Endothelial cell of umbilical vein (primary cell): ENCODE data around the gene PAXX. TPM values are rescaled to one million over a fixed set of nuclear protein-coding genes. Genes with fewer than 3 reads are reported as not detected.

Experiments used
- BruUV-seq: library from RNA; stranded (reverse); fragments of 400-500 nt; replicated peaks from 2 replicates; lab custom pipeline; 2021; lab: Mats Ljungman, UMichigan
- CTCF ChIA-PET: fragments of 300-600, 350-600 bp; sonication (Branson Sonifier 250); formaldehyde crosslinking; loops from one replicate; lab custom pipeline; 2021; ENCODE audit warnings: antibody characterized with exemption, inconsistent platforms; lab: Charles Lee
- POLR2A ChIA-PET: fragments of 300-600, 350-600 bp; sonication (Branson Sonifier 250); formaldehyde crosslinking; loops from one replicate; lab custom pipeline; 2021; ENCODE audit warnings: antibody characterized with exemption, inconsistent platforms; lab: Charles Lee
- DNase-seq: peaks from one replicate; pipeline ENCODE4 v3.0.0-alpha.2; 2011; ENCODE audit warnings: low read depth, low spot score
- FAIRE-seq: peaks from 2 replicates; lab custom pipeline; 2011; peaks lifted over from hg19 to GRCh38; lab: Jason Lieb, UNC
- H2AFZ ChIP-seq: 2 replicates; pipeline ENCODE4 v1.6.0; 2012; ENCODE audit warnings: low read depth, low read length, control low read depth, inconsistent platforms
- H3K27ac ChIP-seq: 2 replicates; pipeline ENCODE4 v1.5.1; 2011; ENCODE audit warnings: low read depth, mild to moderate bottlenecking, control low read depth, low read length, moderate library complexity; ENCODE audit not compliant: insufficient read depth
- H3K27me3 ChIP-seq, 2 experiments: 2 replicates each; pipeline versions ENCODE4 v1.6.0 to v1.6.1; 2011; ENCODE audit warnings: low read length in 2 of 2, mixed read lengths in 1 of 2; ENCODE audit not compliant: control insufficient read depth in 2 of 2, insufficient read depth in 2 of 2
- H3K36me3 ChIP-seq, 2 experiments: 2 replicates in 1 of 2; 3 replicates in 1 of 2; pipeline ENCODE4 v1.5.1; 2011; ENCODE audit warnings: low read length in 2 of 2, mild to moderate bottlenecking in 1 of 2, moderate library complexity in 1 of 2; ENCODE audit not compliant: control insufficient read depth in 2 of 2, insufficient read depth in 2 of 2; ENCODE audit errors: extremely low read depth in 1 of 2
- H3K4me1 ChIP-seq: 3 replicates; pipeline ENCODE4 v1.5.1; 2011; ENCODE audit warnings: mild to moderate bottlenecking, low read length; ENCODE audit not compliant: control insufficient read depth, insufficient read depth; ENCODE audit errors: extremely low read depth
- H3K4me2 ChIP-seq: 2 replicates; pipeline ENCODE4 v1.6.1; 2011; ENCODE audit warnings: low read length, control low read depth, mixed read lengths; ENCODE audit not compliant: insufficient read depth
- H3K4me3 ChIP-seq, 3 experiments: fragments of 200-600 bp in 1 of 3; sonication (generic), shearing (Covaris generic) in 1 of 3; replicated peaks in 1 of 3; 2 replicates each; pipeline ENCODE4 v1.5.1; 2011 to 2016; ENCODE audit warnings: control low read depth in 3 of 3, low read length in 3 of 3, mild to moderate bottlenecking in 2 of 3, inconsistent platforms in 1 of 3, low read depth in 1 of 3, moderate library complexity in 1 of 3; ENCODE audit not compliant: insufficient read depth in 1 of 3
- H3K79me2 ChIP-seq: 2 replicates; pipeline ENCODE4 v1.6.0; 2012; ENCODE audit warnings: low read length, inconsistent platforms; ENCODE audit not compliant: control insufficient read depth, insufficient read depth
- H3K9ac ChIP-seq: replicated peaks from 2 replicates; pipeline ENCODE3; 2011; ENCODE audit warnings: low read length, control low read depth; ENCODE audit not compliant: insufficient read depth; ENCODE audit errors: extremely low read depth
- H3K9me1 ChIP-seq: replicated peaks from 3 replicates; pipeline ENCODE4 v1.6.0; 2011; ENCODE audit warnings: mild to moderate bottlenecking, low read length; ENCODE audit not compliant: control insufficient read depth, insufficient read depth; ENCODE audit errors: extremely low read depth
- H3K9me3 ChIP-seq: replicated peaks from 2 replicates; pipeline ENCODE4 v1.5.1; 2012; ENCODE audit warnings: low read length, inconsistent platforms; ENCODE audit not compliant: control insufficient read depth, insufficient read depth
- H4K20me1 ChIP-seq: replicated peaks from 2 replicates; pipeline ENCODE3; 2011; ENCODE audit warnings: mild to moderate bottlenecking, low read length; ENCODE audit not compliant: control insufficient read depth, insufficient read depth; ENCODE audit errors: extremely low read depth
- EZH2 ChIP-seq: IDR thresholded peaks from 2 replicates; pipeline ENCODE4 v1.6.1; 2012; ENCODE audit warnings: borderline replicate concordance, low read depth, mild to moderate bottlenecking, moderate library complexity, low read length, inconsistent platforms; ENCODE audit not compliant: severe bottlenecking
- FOS ChIP-seq: IDR thresholded peaks from 2 replicates; pipeline ENCODE4 v1.6.1; 2011; ENCODE audit warnings: mild to moderate bottlenecking, low read length, moderate library complexity, borderline replicate concordance; ENCODE audit not compliant: insufficient read depth
- GATA2 ChIP-seq: IDR thresholded peaks from 2 replicates; pipeline ENCODE4 v1.7.0; 2011; ENCODE audit warnings: low read depth, mild to moderate bottlenecking, moderate library complexity, mixed read lengths, low read length; ENCODE audit not compliant: insufficient read length, insufficient read depth
- JUN ChIP-seq: IDR thresholded peaks from 2 replicates; pipeline ENCODE4 v1.6.1; 2011; ENCODE audit warnings: borderline replicate concordance, low read depth; ENCODE audit not compliant: insufficient read length, insufficient read depth
- MYC ChIP-seq: IDR thresholded peaks from one replicate; pipeline ENCODE4 v1.6.1; 2011; ENCODE audit warnings: mild to moderate bottlenecking, low read depth, low read length
- POLR2A ChIP-seq: IDR thresholded peaks from 2 replicates; pipeline ENCODE4 v1.6.1; 2012; ENCODE audit warnings: low read depth, mild to moderate bottlenecking, control low read depth, low read length
- POLR2AphosphoS5 ChIP-seq: IDR thresholded peaks from 2 replicates; pipeline ENCODE4 v1.6.1; 2012; ENCODE audit warnings: low read depth, mild to moderate bottlenecking, control low read depth, low read length, moderate library complexity; ENCODE audit not compliant: insufficient read depth
- dilution Hi-C: fragments of 300-500 bp; cut with MboI; formaldehyde crosslinking; loops from one replicate; pipeline ENCODE4 v1.15.0; 2019; ENCODE audit warnings: low sequenced_read_pairs; ENCODE audit not compliant: extremely low pct_ligation_motif_present
- intact Hi-C: fragments of 100-400 bp; cut with micrococcal nuclease; formaldehyde crosslinking; loops from one replicate; pipeline ENCODE4 v1.10.0; 2022
- polyA plus RNA-seq, 4 experiments: library from polyadenylated mRNA; depleted of rRNA in 3 of 4; stranded (reverse) in 3 of 4; unstranded in 1 of 4; fragments of >200 nt; gene quantifications; 2 replicates each; pipeline versions ENCODE4 v1.2.1 to v1.2.3, GENCODE V29; 2011 to 2012; ENCODE audit warnings: missing spikeins in 1 of 4
- total RNA-seq: library from RNA; stranded (reverse); gene quantifications from 2 replicates; pipeline ENCODE4 v1.2.3, GENCODE V29; 2021
- TF ChIP-seq, protein P1 (sequence below): IDR thresholded peaks from 2 replicates; pipeline ENCODE4 v1.6.1; 2011; ENCODE audit not compliant: insufficient read depth, insufficient read length
- TF ChIP-seq, protein P2 (sequence below), 2 donors: IDR thresholded peaks; 1 replicate in 1 of 2; 2 replicates in 1 of 2; pipeline ENCODE4 v1.5.1; 2011; ENCODE audit warnings: low read length in 2 of 2, mild to moderate bottlenecking in 2 of 2, moderate library complexity in 2 of 2, control low read depth in 1 of 2, inconsistent platforms in 1 of 2, low read depth in 1 of 2; ENCODE audit not compliant: insufficient read depth in 1 of 2; ENCODE audit errors: extremely low read depth in 1 of 2

The PAXX gene
- total and polyA plus RNA-seq, 2 donors (not counting 3 experiments of a cell fraction or from before 2014, with no cell fraction given) = 34.0 to 35.0 TPM

DNA sequence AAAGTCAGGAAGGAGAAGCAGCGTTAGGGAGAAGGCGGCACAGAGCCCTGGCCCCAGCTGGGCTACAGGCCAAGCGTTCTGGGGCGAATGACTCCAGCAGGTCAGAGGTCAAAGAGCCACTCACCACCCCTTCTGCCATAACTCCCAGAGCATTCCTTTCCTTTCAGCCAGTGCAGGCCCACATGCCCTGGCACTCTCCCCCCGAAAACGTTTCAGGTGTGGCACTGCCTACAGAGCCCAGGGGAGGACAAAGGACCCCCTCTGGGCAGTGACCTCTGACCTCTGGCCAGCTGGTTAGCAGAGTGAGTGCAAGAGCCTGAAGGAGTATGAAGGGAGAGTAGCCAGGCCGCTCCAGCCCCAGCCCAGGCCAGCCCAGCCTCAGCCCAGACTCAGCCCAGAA is 30.9 kb downstream of the PAXX start:
- Histone ChIP-seq H3K36me3 (no peaks in the 10 kb centered on the region), H4K20me1 (no peaks in the 10 kb centered on the region), H3K4me3 (no peak overlapping the region), H3K9me1 (no peaks in the 10 kb centered on the region), H3K79me2 (no peaks in the 10 kb centered on the region), H3K4me2 (no peak overlapping the region), H2AFZ (no peak overlapping the region), H3K9ac (no peak overlapping the region), H3K9me3 (no peaks in the 10 kb centered on the region), H3K4me1 (peaks cover 4% of the 10 kb centered on the region), H3K27me3 (no peaks in the 10 kb centered on the region), H3K27ac (no peak overlapping the region)
- dilution Hi-C loops (no loop called here), intact Hi-C loops (no loop called here)
- TF ChIP-seq JUN = no peak
- TF ChIP-seq MYC = no peak
- no peak for TF ChIP-seq FOS
- no peak for TF ChIP-seq POLR2AphosphoS5
- no peak for TF ChIP-seq GATA2
- no peak for TF ChIP-seq EZH2
- TF ChIP-seq, protein P1, sequence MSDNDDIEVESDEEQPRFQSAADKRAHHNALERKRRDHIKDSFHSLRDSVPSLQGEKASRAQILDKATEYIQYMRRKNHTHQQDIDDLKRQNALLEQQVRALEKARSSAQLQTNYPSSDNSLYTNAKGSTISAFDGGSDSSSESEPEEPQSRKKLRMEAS = no peak
- TF ChIP-seq, protein P2, sequence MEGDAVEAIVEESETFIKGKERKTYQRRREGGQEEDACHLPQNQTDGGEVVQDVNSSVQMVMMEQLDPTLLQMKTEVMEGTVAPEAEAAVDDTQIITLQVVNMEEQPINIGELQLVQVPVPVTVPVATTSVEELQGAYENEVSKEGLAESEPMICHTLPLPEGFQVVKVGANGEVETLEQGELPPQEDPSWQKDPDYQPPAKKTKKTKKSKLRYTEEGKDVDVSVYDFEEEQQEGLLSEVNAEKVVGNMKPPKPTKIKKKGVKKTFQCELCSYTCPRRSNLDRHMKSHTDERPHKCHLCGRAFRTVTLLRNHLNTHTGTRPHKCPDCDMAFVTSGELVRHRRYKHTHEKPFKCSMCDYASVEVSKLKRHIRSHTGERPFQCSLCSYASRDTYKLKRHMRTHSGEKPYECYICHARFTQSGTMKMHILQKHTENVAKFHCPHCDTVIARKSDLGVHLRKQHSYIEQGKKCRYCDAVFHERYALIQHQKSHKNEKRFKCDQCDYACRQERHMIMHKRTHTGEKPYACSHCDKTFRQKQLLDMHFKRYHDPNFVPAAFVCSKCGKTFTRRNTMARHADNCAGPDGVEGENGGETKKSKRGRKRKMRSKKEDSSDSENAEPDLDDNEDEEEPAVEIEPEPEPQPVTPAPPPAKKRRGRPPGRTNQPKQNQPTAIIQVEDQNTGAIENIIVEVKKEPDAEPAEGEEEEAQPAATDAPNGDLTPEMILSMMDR (IDR thresholded peaks at IDR 0.05; ENCODE audit: extremely low read depth in 1 of 2, insufficient read depth in 1 of 2, low read depth in 1 of 2, low read length in 2 of 2) = no peak
- TF ChIP-seq POLR2A = no peak
- CTCF ChIA-PET = interaction anchor here (1.3 kb wide), 1 partner anchor 12 kb away, joined by 3 read pairs; no protein-coding TSS in a partner anchor
- FAIRE-seq (no peak), DNase-seq (no peak)
- POLR2A ChIA-PET = no interaction called here
- BruUV-seq = no TSS peak
